Ectodermal cell (in vitro differentiated cells): ENCODE results near the gene PRICKLE4.
"Not testable (repeated sequence)": the region's sequence is repeated elsewhere in the genome, so short reads cannot be mapped to it uniquely, and the experiment has no call there.

Experiments used
- H3K27ac ChIP-seq: 2 replicates; pipeline ENCODE4 v1.7.0; 2013; ENCODE audit warnings: mild to moderate bottlenecking, low read depth, low read length; ENCODE audit not compliant: insufficient read depth, poor library complexity, severe bottlenecking
- H3K27me3 ChIP-seq: 2 replicates; pipeline ENCODE4 v1.7.0; 2013; ENCODE audit warnings: mild to moderate bottlenecking, low read length; ENCODE audit not compliant: insufficient read depth, control insufficient read depth, poor library complexity, severe bottlenecking
- H3K36me3 ChIP-seq: one replicate; pipeline ENCODE4 v1.7.0; 2013; ENCODE audit warnings: low read length; ENCODE audit not compliant: control insufficient read depth, insufficient read depth
- H3K4me1 ChIP-seq: one replicate; pipeline ENCODE4 v1.7.0; 2013; ENCODE audit warnings: low read length; ENCODE audit not compliant: control insufficient read depth, insufficient read depth
- H3K4me3 ChIP-seq: 2 replicates; pipeline ENCODE4 v1.7.0; 2013; ENCODE audit warnings: low read depth, low read length, control low read depth; ENCODE audit not compliant: insufficient read depth
- H3K9me3 ChIP-seq: 2 replicates; pipeline ENCODE4 v1.7.0; 2013; ENCODE audit warnings: mild to moderate bottlenecking, low read length, moderate library complexity; ENCODE audit not compliant: control insufficient read depth
- WGBS, 2 experiments: methylation state at CpG; one replicate each; pipeline ENCODE4 v1.1.7; 2013; ENCODE audit warnings: missing lambda C conversion rate in 2 of 2; 5-methylcytosine and 5-hydroxymethylcytosine counted together

Gene PRICKLE4

GRCh38 chr6:41759905-41760579 lies 20.5 kb upstream of the PRICKLE4 start:
- 83 to 92% methylated on average over 2 of the region's 2 CpGs for WGBS, 2 experiments
- Histone ChIP-seq H3K27ac (no peak overlapping the region), H3K36me3 (no peaks in the 10 kb centered on the region), H3K27me3 (no peaks in the 10 kb centered on the region), H3K9me3 (no peaks in the 10 kb centered on the region), H3K4me1 (no peaks in the 10 kb centered on the region), H3K4me3 (no peak overlapping the region)

- Histone ChIP-seq H3K27ac (no peak overlapping the region), H3K36me3 (no peaks in the 10 kb centered on the region), H3K9me3 (no peaks in the 10 kb centered on the region), H3K27me3 (no peaks in the 10 kb centered on the region), H3K4me1 (no peaks in the 10 kb centered on the region), H3K4me3 (no peak overlapping the region)
- 77 to 84% methylated on average over 2 of the region's 2 CpGs for WGBS, 2 experiments
These were observed 17.1 kb upstream of the PRICKLE4 start for GRCh38 chr6:41763470-41763869.

GRCh38 chr6:41766043-41766664 lies 14.4 kb upstream of the PRICKLE4 start:
- H3K9me3 ChIP-seq, H3K27ac ChIP-seq, H3K4me1 ChIP-seq, H3K36me3 ChIP-seq, H3K4me3 ChIP-seq, H3K27me3 ChIP-seq: not testable (repeated sequence)
- WGBS, 2 experiments: 93 to 94% methylated on average over 4 of the region's 4 CpGs

GRCh38 chr6:41767112-41767833 lies 13.3 kb upstream of the PRICKLE4 start:
- Histone ChIP-seq H3K36me3 (peaks cover 3% of the 10 kb centered on the region), H3K27me3 (no peaks in the 10 kb centered on the region), H3K9me3 (no peaks in the 10 kb centered on the region), H3K27ac (no peak overlapping the region), H3K4me1 (no peaks in the 10 kb centered on the region), H3K4me3 (no peak overlapping the region)
- WGBS, 2 experiments: 86% methylated on average over 12 of the region's 12 CpGs

GRCh38 chr6:41768545-41769308 lies 11.9 kb upstream of the PRICKLE4 start:
- Histone ChIP-seq H3K27me3 (no peaks in the 10 kb centered on the region), H3K36me3 (peaks cover 8% of the 10 kb centered on the region), H3K4me3 (no peak overlapping the region), H3K9me3 (no peaks in the 10 kb centered on the region), H3K4me1 (no peaks in the 10 kb centered on the region), H3K27ac (no peak overlapping the region)
- 87 to 89% methylated on average over 10 of the region's 10 CpGs for WGBS, 2 experiments

- Histone ChIP-seq H3K4me1 (no peaks in the 10 kb centered on the region), H3K9me3 (no peaks in the 10 kb centered on the region), H3K27me3 (no peaks in the 10 kb centered on the region), H3K36me3 (peaks cover 8% of the 10 kb centered on the region), H3K4me3 (no peak overlapping the region), H3K27ac (no peak overlapping the region)
- 90 to 95% methylated on average over 8 of the region's 8 CpGs for WGBS, 2 experiments
These were observed 11.2 kb upstream of the PRICKLE4 start for GRCh38 chr6:41769376-41769775.

GRCh38 chr6:41770381-41771057 lies 10.1 kb upstream of the PRICKLE4 start:
- Histone ChIP-seq H3K27ac (no peak overlapping the region), H3K4me1 (no peaks in the 10 kb centered on the region), H3K9me3 (no peaks in the 10 kb centered on the region), H3K27me3 (no peaks in the 10 kb centered on the region), H3K36me3 (peaks cover 19% of the 10 kb centered on the region), H3K4me3 (no peak overlapping the region)
- WGBS, 2 experiments: 94 to 96% methylated on average over 30 of the region's 30 CpGs

GRCh38 chr6:41771058-41771983 lies 9.3 kb upstream of the PRICKLE4 start:
- H3K4me1 ChIP-seq: no peaks in the 10 kb centered on the region
- H3K36me3 ChIP-seq: peaks cover 19% of the 10 kb centered on the region
- no peak overlapping the region for H3K27ac ChIP-seq
- no peak overlapping the region for H3K4me3 ChIP-seq
- WGBS, 2 experiments: 91 to 95% methylated on average over 29 of the region's 29 CpGs
- no peaks in the 10 kb centered on the region for H3K27me3 ChIP-seq
- no peaks in the 10 kb centered on the region for H3K9me3 ChIP-seq

- peaks cover 5% of the 10 kb centered on the region for H3K4me1 ChIP-seq
- no peak overlapping the region for H3K27ac ChIP-seq
- 92 to 95% methylated on average over 3 of the region's 3 CpGs for WGBS, 2 experiments
- no peaks in the 10 kb centered on the region for H3K9me3 ChIP-seq
- H3K27me3 ChIP-seq: no peaks in the 10 kb centered on the region
- peaks cover 19% of the 10 kb centered on the region for H3K36me3 ChIP-seq
- H3K4me3 ChIP-seq: no peak overlapping the region
These were observed 5.7 kb upstream of the PRICKLE4 start for GRCh38 chr6:41774841-41775240.
